Suprapubic skin (tissue), 4 donors: ENCODE measurements around the gene TUBA4A. TPM values are rescaled to one million over a fixed set of nuclear protein-coding genes. Genes with fewer than 3 reads are reported as not detected.

Source experiments
- DNase-seq, 2 donors: peaks; one replicate each; pipeline ENCODE4 v3.0.0-alpha.2; 2019; ENCODE audit warnings: low spot score in 2 of 2
- H3K27ac ChIP-seq: fragments of 200-600 bp; sonication (generic); one replicate; pipeline ENCODE4 v1.5.1; 2019
- H3K27me3 ChIP-seq: fragments of 200-600 bp; sonication (generic); one replicate; pipeline ENCODE4 v1.5.1; 2019
- H3K36me3 ChIP-seq: fragments of 200-600 bp; sonication (generic); one replicate; pipeline ENCODE4 v1.5.1; 2019
- H3K4me1 ChIP-seq: fragments of 200-600 bp; sonication (generic); one replicate; pipeline ENCODE4 v1.5.1; 2019
- H3K4me3 ChIP-seq: fragments of 200-600 bp; sonication (generic); one replicate; pipeline ENCODE4 v1.5.1; 2019; ENCODE audit warnings: mild to moderate bottlenecking
- H3K9me3 ChIP-seq: fragments of 200-600 bp; sonication (generic); one replicate; pipeline ENCODE4 v1.5.1; 2019
- EP300 ChIP-seq: sonication (generic); formaldehyde crosslinking; IDR thresholded peaks from one replicate; pipeline ENCODE4 v1.6.1; 2017; ENCODE audit warnings: antibody characterized with exemption
- POLR2A ChIP-seq, 2 donors: fragments of 450-650 bp; IDR thresholded peaks; one replicate each; pipeline ENCODE4 v1.6.1; 2017; ENCODE audit warnings: antibody characterized with exemption in 2 of 2, mild to moderate bottlenecking in 2 of 2, moderate library complexity in 2 of 2
- POLR2AphosphoS5 ChIP-seq, 3 donors: sonication (generic); formaldehyde crosslinking; IDR thresholded peaks; one replicate each; pipeline ENCODE4 v1.6.1; 2017; ENCODE audit warnings: antibody characterized with exemption in 3 of 3
- WGBS: methylation state at CpG from one replicate; pipeline ENCODE4 v1.1.5; 2018; 5-methylcytosine and 5-hydroxymethylcytosine counted together
- total RNA-seq, 4 donors: library from RNA; depleted of rRNA; stranded (reverse); fragments of >200 nt; gene quantifications; one replicate each; pipeline ENCODE4 v1.1.0, GENCODE V29; 2016
- TF ChIP-seq, protein P1 (sequence below), 2 donors: fragments of 200-600 bp in 1 of 2; fragments of 450-650 bp in 1 of 2; sonication (generic) in 1 of 2; IDR thresholded peaks; one replicate each; pipeline ENCODE4 v1.5.1; 2016 to 2019; ENCODE audit warnings: antibody characterized with exemption in 2 of 2, mild to moderate bottlenecking in 1 of 2, moderate library complexity in 1 of 2

The TUBA4A gene
- total RNA-seq, 4 donors from 2014 or later, result 194 to 530 (median 394) TPM

DNA sequence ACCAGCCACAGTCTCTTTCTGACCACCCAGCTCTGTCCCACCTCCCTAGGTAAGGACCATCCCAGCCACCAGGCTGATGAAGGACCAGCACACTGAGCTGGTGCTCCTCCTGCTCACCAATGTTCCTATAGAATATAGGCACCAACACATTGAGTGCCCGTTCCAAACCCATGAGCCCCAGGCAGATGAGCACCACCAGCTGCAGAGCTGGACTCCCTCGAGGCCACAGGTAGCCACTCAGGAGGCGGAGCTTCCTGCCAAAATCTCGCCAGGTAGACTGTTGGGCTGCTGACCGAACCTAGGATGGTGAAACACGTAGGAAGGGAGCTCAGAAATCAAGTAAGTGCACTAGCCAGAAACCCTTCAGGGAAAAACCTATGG is 37.2 kb downstream of the TUBA4A start:
- Histone ChIP-seq H3K9me3 (no peaks in the 10 kb centered on the region), H3K36me3 (peaks cover 60% of the 10 kb centered on the region), H3K27ac (no peak overlapping the region), H3K4me1 (peaks cover 35% of the 10 kb centered on the region), H3K4me3 (no peak overlapping the region), H3K27me3 (no peaks in the 10 kb centered on the region)
- no peak for DNase-seq
- WGBS, result 100% methylated on average over 4 of the region's 6 CpGs
- no peak for TF ChIP-seq EP300
- no peak for TF ChIP-seq POLR2A (IDR thresholded peaks at IDR 0.05)
- no peak for TF ChIP-seq POLR2AphosphoS5 (IDR thresholded peaks at IDR 0.05)
- TF ChIP-seq, protein P1, sequence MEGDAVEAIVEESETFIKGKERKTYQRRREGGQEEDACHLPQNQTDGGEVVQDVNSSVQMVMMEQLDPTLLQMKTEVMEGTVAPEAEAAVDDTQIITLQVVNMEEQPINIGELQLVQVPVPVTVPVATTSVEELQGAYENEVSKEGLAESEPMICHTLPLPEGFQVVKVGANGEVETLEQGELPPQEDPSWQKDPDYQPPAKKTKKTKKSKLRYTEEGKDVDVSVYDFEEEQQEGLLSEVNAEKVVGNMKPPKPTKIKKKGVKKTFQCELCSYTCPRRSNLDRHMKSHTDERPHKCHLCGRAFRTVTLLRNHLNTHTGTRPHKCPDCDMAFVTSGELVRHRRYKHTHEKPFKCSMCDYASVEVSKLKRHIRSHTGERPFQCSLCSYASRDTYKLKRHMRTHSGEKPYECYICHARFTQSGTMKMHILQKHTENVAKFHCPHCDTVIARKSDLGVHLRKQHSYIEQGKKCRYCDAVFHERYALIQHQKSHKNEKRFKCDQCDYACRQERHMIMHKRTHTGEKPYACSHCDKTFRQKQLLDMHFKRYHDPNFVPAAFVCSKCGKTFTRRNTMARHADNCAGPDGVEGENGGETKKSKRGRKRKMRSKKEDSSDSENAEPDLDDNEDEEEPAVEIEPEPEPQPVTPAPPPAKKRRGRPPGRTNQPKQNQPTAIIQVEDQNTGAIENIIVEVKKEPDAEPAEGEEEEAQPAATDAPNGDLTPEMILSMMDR (IDR thresholded peaks at IDR 0.05), result no peak

DNA sequence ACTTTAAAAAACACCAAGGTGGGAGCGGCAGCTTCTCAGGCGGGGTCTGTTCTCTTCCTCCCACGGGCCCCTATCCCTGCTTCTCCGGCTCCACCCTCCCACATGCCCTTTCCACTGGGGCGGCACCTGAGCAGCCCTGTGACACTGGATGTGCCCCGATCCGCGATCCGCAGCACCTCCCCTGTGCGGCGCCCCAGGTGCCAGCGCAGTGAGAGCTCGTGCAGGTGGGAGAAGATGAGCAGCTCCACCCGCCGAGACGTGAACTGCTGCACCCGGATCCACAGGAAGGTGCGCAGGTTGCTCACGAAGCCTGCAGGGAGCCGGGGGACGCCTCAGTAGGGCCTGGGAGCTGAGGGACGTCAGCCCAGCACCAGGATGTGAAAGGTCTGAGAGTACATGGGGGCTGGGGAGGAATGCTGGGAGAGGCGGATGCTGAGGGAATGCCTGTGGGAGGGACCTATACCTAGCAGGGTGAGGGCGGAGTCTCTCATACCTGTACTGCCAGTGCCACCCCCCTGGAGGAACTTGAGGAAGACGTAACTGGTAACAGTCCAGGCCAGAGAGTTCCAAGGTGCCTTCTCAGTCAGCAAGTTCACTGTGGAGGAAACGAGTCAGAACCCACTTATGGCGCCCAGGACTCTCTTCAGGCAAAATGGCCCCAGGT is 37.7 kb downstream of the TUBA4A start:
- no peak overlapping the region for H3K27ac ChIP-seq
- no peaks in the 10 kb centered on the region for H3K9me3 ChIP-seq
- H3K27me3 ChIP-seq, result no peaks in the 10 kb centered on the region
- DNase-seq, result no peak
- H3K4me3 ChIP-seq, result no peak overlapping the region
- peaks cover 35% of the 10 kb centered on the region for H3K4me1 ChIP-seq
- H3K36me3 ChIP-seq, result peaks cover 57% of the 10 kb centered on the region
- WGBS, result 78% methylated on average over 18 of the region's 27 CpGs
- TF ChIP-seq EP300, result no peak
- no peak for TF ChIP-seq POLR2AphosphoS5 (IDR thresholded peaks at IDR 0.05)
- no peak for TF ChIP-seq POLR2A (IDR thresholded peaks at IDR 0.05)

DNA sequence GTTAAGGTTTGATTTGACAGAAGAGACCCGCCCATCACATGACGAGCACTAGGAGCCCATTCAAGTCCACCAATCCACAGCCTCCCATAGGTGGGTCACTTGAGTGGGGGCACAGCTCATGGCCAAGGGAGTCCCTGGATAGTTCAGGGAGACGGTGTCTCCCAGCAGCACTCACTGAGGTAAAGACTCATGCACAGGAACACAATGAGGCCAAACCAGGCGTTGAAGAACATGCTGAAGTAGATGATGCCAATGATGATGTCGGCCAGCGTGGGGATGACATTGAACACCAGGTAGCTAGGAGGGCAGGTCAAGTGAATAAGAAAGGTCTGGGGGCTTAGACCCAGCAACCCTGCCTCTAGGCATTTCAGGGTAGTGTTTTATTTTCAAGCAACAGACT is 38.9 kb downstream of the TUBA4A start:
- peaks cover 58% of the 10 kb centered on the region for H3K36me3 ChIP-seq
- WGBS, result 93% methylated on average over 6 of the region's 6 CpGs
- no peaks in the 10 kb centered on the region for H3K27me3 ChIP-seq
- no peak overlapping the region for H3K4me3 ChIP-seq
- H3K27ac ChIP-seq, result no peak overlapping the region
- H3K4me1 ChIP-seq, result peaks cover 33% of the 10 kb centered on the region
- DNase-seq, result no peak
- no peaks in the 10 kb centered on the region for H3K9me3 ChIP-seq
- TF ChIP-seq EP300, result no peak

DNA sequence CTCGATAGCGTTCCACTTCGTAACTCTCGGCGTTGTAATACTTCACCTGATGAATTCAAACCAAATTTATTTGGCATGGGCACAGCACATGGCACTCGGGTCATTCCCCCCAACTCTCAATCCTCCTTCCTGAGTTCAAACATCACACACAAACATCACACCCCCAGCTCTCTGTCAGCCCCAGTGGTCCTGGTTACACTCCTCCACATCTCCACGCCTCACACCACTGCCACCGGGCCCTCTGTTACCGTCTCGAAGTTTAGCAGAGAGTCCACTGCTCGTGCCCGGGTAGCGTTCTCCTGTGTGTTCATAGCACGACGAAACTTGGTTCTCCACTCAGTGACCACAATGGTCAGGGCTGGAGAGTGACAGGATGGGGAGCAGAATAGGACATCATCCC is 39.6 kb downstream of the TUBA4A start:
- DNase-seq, result no peak
- TF ChIP-seq, protein P1 (IDR thresholded peaks at IDR 0.05), result no peak
- TF ChIP-seq POLR2A (IDR thresholded peaks at IDR 0.05) (no peak), EP300 (no peak), POLR2AphosphoS5 (IDR thresholded peaks at IDR 0.05) (no peak)
- Histone ChIP-seq H3K4me3 (no peak overlapping the region), H3K27me3 (no peaks in the 10 kb centered on the region), H3K9me3 (no peaks in the 10 kb centered on the region), H3K36me3 (peaks cover 65% of the 10 kb centered on the region), H3K27ac (no peak overlapping the region), H3K4me1 (peaks cover 27% of the 10 kb centered on the region)
- WGBS, result 97% methylated on average over 15 of the region's 15 CpGs

DNA sequence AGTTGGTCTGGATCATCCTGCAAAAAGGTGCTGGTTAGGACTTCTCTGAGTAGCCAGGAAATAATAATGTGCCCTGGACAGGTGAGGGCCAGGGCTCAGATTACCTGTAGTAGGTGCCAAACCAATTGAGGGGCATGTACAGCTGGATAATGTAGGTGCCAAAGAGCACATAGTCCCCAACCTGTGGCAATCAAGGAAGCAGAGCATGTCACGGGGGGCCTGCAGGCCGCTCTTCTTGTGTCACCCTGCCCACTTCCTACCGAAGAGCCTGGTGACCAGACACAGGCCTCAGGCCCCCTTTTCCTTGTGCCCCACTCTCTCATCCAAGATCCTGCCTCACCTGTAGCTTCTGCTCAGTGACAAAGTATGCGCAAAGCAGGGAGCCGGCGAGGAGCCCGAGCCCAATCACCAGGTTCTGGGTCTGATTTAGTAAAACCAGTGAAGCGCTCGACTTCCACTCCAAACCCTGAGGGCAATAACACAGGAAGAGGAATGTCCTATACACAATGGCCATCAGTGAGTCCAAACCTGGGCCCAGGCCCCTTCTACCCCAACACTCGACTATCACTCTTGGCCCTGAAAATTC is 40.1 kb downstream of the TUBA4A start:
- Histone ChIP-seq H3K4me1 (peaks cover 23% of the 10 kb centered on the region), H3K27me3 (no peaks in the 10 kb centered on the region), H3K9me3 (no peaks in the 10 kb centered on the region), H3K4me3 (no peak overlapping the region), H3K36me3 (peaks cover 70% of the 10 kb centered on the region), H3K27ac (no peak overlapping the region)
- DNase-seq, result no peak
- TF ChIP-seq POLR2AphosphoS5 (IDR thresholded peaks at IDR 0.05), result no peak
- no peak for TF ChIP-seq EP300
- no peak for TF ChIP-seq POLR2A (IDR thresholded peaks at IDR 0.05)
- TF ChIP-seq, protein P1 (IDR thresholded peaks at IDR 0.05), result no peak
- WGBS, result 95% methylated on average over 10 of the region's 10 CpGs

DNA sequence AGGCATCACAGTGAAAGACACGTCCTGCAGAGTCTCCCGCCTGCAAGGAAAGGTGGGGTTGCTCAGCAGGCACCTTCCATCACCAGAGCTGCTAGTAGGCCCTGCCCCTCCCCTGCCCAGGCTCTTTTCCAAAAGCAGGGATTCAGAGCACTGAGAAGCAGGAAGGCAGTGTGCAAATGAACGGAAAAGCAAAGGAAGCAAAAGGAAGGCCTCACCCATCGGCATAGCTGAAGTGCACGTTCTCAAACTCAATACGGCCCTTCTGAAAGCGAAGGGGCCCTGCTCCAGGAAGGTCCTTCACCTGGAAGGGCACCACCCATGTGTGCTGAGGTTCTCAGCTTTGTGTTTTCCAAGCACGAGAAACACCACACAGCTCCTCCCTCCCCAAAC is 40.7 kb downstream of the TUBA4A start:
- H3K36me3 ChIP-seq, result peaks cover 75% of the 10 kb centered on the region
- no peaks in the 10 kb centered on the region for H3K27me3 ChIP-seq
- no peak for DNase-seq
- TF ChIP-seq POLR2AphosphoS5 (IDR thresholded peaks at IDR 0.05) (no peak), POLR2A (IDR thresholded peaks at IDR 0.05) (no peak), EP300 (no peak)
- TF ChIP-seq, protein P1 (IDR thresholded peaks at IDR 0.05), result no peak
- no peaks in the 10 kb centered on the region for H3K9me3 ChIP-seq
- H3K27ac ChIP-seq, result no peak overlapping the region
- H3K4me1 ChIP-seq, result peaks cover 23% of the 10 kb centered on the region
- H3K4me3 ChIP-seq, result no peak overlapping the region
- WGBS, result 92% methylated on average over 6 of the region's 8 CpGs
